Calu3 (cell line): ENCODE measurements around the gene BACH2. TPM values are rescaled to one million over a fixed set of nuclear protein-coding genes. Genes with fewer than 3 reads are reported as not detected.

Source experiments
- BruUV-seq: library from RNA; stranded (reverse); fragments of 400-500 nt; replicated peaks from 2 replicates; lab custom pipeline; 2021; lab: Mats Ljungman, UMichigan
- CTCF ChIA-PET: fragments of 300-600 bp; sonication (Branson Sonifier 250); formaldehyde crosslinking; loops from one replicate; lab custom pipeline; 2022; ENCODE audit warnings: antibody characterized with exemption; lab: Charles Lee
- DNase-seq: peaks from one replicate; pipeline ENCODE4 v3.0.0; 2022
- H3K27ac Mint-ChIP-seq: one replicate; pipeline ENCODE4 v1.8.0; 2022; ENCODE audit warnings: mixed read lengths; ENCODE audit not compliant: unreplicated experiment
- H3K27me3 Mint-ChIP-seq: one replicate; pipeline ENCODE4 v1.8.0; 2022; ENCODE audit warnings: mixed read lengths; ENCODE audit not compliant: unreplicated experiment
- H3K36me3 Mint-ChIP-seq: one replicate; pipeline ENCODE4 v1.8.0; 2022; ENCODE audit warnings: mild to moderate bottlenecking, moderate library complexity, mixed read lengths; ENCODE audit not compliant: insufficient read depth, unreplicated experiment
- H3K4me1 Mint-ChIP-seq: one replicate; pipeline ENCODE4 v1.8.0; 2022; ENCODE audit warnings: mild to moderate bottlenecking, low read depth, mixed read lengths; ENCODE audit not compliant: unreplicated experiment
- H3K4me3 Mint-ChIP-seq: one replicate; pipeline ENCODE4 v1.8.0; 2022; ENCODE audit warnings: mild to moderate bottlenecking, low read depth, moderate library complexity, mixed read lengths; ENCODE audit not compliant: unreplicated experiment
- H3K9me3 Mint-ChIP-seq: one replicate; pipeline ENCODE4 v1.8.0; 2022; ENCODE audit warnings: low read depth, mixed read lengths; ENCODE audit not compliant: unreplicated experiment
- CTCF ChIP-seq: fragments of 200-600 bp; IDR thresholded peaks from one replicate; pipeline ENCODE4 v1.8.0; 2022; ENCODE audit warnings: antibody characterized with exemption; ENCODE audit not compliant: unreplicated experiment
- intact Hi-C: fragments of 100-400 bp; cut with micrococcal nuclease; formaldehyde crosslinking; loops from one replicate; pipeline ENCODE4 v1.10.0; 2022; ENCODE audit not compliant: unreplicated experiment
- total RNA-seq: library from RNA; stranded (reverse); gene quantifications from 2 replicates; pipeline ENCODE4 v1.2.3, GENCODE V29; 2022

BACH2 gene
- total RNA-seq, 1 experiment from 2014 or later, result 7.2 TPM

- no peaks in the 10 kb centered on the region for H3K36me3 Mint-ChIP-seq
- TF ChIP-seq CTCF, result no peak
- peaks cover 4% of the 10 kb centered on the region for H3K9me3 Mint-ChIP-seq
- no peaks in the 10 kb centered on the region for H3K4me1 Mint-ChIP-seq
- BruUV-seq, result no TSS peak
- DNase-seq, result no peak
- intact Hi-C loops, result no loop called here
- no peak overlapping the region for H3K4me3 Mint-ChIP-seq
- CTCF ChIA-PET, result no interaction called here
- H3K27me3 Mint-ChIP-seq, result no peaks in the 10 kb centered on the region
- H3K27ac Mint-ChIP-seq, result no peak overlapping the region
Measured at GRCh38 chr6:90264561-90264960, 32.1 kb downstream of the BACH2 start.

- Mint-ChIP-seq H3K27me3 (no peaks in the 10 kb centered on the region), H3K9me3 (peaks cover 4% of the 10 kb centered on the region), H3K4me3 (no peak overlapping the region), H3K36me3 (no peaks in the 10 kb centered on the region), H3K27ac (no peak overlapping the region), H3K4me1 (no peaks in the 10 kb centered on the region)
- no peak for DNase-seq
- CTCF ChIA-PET, result no interaction called here
- TF ChIP-seq CTCF, result no peak
- BruUV-seq, result no TSS peak
- intact Hi-C loops, result no loop called here
Measured at GRCh38 chr6:90263633-90264032, 33.0 kb downstream of the BACH2 start.

GRCh38 chr6:90261801-90262200 is 34.8 kb downstream of the BACH2 start:
- DNase-seq, result no peak
- Mint-ChIP-seq H3K27ac (no peak overlapping the region), H3K27me3 (no peaks in the 10 kb centered on the region), H3K4me1 (no peaks in the 10 kb centered on the region), H3K9me3 (peaks cover 4% of the 10 kb centered on the region), H3K4me3 (no peak overlapping the region), H3K36me3 (no peaks in the 10 kb centered on the region)
- no peak for TF ChIP-seq CTCF
- BruUV-seq, result no TSS peak
- intact Hi-C loops, result no loop called here
- CTCF ChIA-PET, result no interaction called here

GRCh38 chr6:90257486-90257738 is 39.2 kb downstream of the BACH2 start:
- intact Hi-C loops, result no loop called here
- no peaks in the 10 kb centered on the region for H3K4me1 Mint-ChIP-seq
- CTCF ChIA-PET, result no interaction called here
- no TSS peak for BruUV-seq
- TF ChIP-seq CTCF, result no peak
- H3K4me3 Mint-ChIP-seq, result no peak overlapping the region
- DNase-seq, result no peak
- H3K36me3 Mint-ChIP-seq, result no peaks in the 10 kb centered on the region
- no peak overlapping the region for H3K27ac Mint-ChIP-seq
- H3K9me3 Mint-ChIP-seq, result peaks cover 4% of the 10 kb centered on the region
- no peaks in the 10 kb centered on the region for H3K27me3 Mint-ChIP-seq
